Endothelial cell (in vitro differentiated cells): Measurements from ENCODE around the gene PICK1. TPM values are rescaled to one million over a fixed set of nuclear protein-coding genes. Genes with fewer than 3 reads are reported as not detected.
"Not testable (repeated sequence)": the region's sequence is repeated elsewhere in the genome, so short reads cannot be mapped to it uniquely, and the experiment has no call there.

Experiments used
- DNase-seq: peaks from one replicate; pipeline ENCODE4 v3.0.0; 2021; ENCODE audit warnings: low spot score
- H3K27ac Mint-ChIP-seq: one replicate; pipeline ENCODE4 v1.8.0; 2021; ENCODE audit warnings: mixed read lengths, inconsistent platforms; ENCODE audit not compliant: unreplicated experiment
- H3K27me3 Mint-ChIP-seq: one replicate; pipeline ENCODE4 v1.8.0; 2021; ENCODE audit warnings: mild to moderate bottlenecking, moderate library complexity, mixed read lengths, inconsistent platforms; ENCODE audit not compliant: unreplicated experiment
- H3K36me3 Mint-ChIP-seq: one replicate; pipeline ENCODE4 v1.8.0; 2021; ENCODE audit warnings: mild to moderate bottlenecking, low read depth, mixed read lengths, inconsistent platforms; ENCODE audit not compliant: unreplicated experiment
- H3K4me1 Mint-ChIP-seq: one replicate; pipeline ENCODE4 v1.8.0; 2021; ENCODE audit warnings: mild to moderate bottlenecking, mixed read lengths, inconsistent platforms; ENCODE audit not compliant: unreplicated experiment
- H3K4me3 Mint-ChIP-seq: one replicate; pipeline ENCODE4 v1.8.0; 2021; ENCODE audit warnings: mild to moderate bottlenecking, mixed read lengths, inconsistent platforms; ENCODE audit not compliant: unreplicated experiment
- H3K9me3 Mint-ChIP-seq: one replicate; pipeline ENCODE4 v1.8.0; 2021; ENCODE audit warnings: mixed read lengths, inconsistent platforms; ENCODE audit not compliant: unreplicated experiment
- total RNA-seq: library from RNA; stranded (reverse); fragmentation: NEBNext Ultra II Directional; extraction: Animal tissue kit (Norgen Biotek cat#: 25700); gene quantifications from one replicate; pipeline ENCODE4 v1.2.1, GENCODE V29; 2021; ENCODE audit not compliant: unreplicated experiment
- TF ChIP-seq, protein P1 (sequence below): fragments of 200-600 bp; sonication (generic); IDR thresholded peaks from one replicate; pipeline ENCODE4 v1.5.0; 2021; ENCODE audit warnings: antibody characterized with exemption; ENCODE audit not compliant: unreplicated experiment

The PICK1 gene
- total RNA-seq, 1 donor from 2014 or later: 24.1 TPM

GRCh38 chr22:38111925-38112355 lies 54.7 kb downstream of the PICK1 start:
- Mint-ChIP-seq H3K27ac (no peak overlapping the region), H3K36me3 (no peaks in the 10 kb centered on the region), H3K27me3 (peaks cover 12% of the 10 kb centered on the region), H3K9me3 (no peaks in the 10 kb centered on the region), H3K4me3 (no peak overlapping the region), H3K4me1 (no peaks in the 10 kb centered on the region)
- TF ChIP-seq, protein P1, sequence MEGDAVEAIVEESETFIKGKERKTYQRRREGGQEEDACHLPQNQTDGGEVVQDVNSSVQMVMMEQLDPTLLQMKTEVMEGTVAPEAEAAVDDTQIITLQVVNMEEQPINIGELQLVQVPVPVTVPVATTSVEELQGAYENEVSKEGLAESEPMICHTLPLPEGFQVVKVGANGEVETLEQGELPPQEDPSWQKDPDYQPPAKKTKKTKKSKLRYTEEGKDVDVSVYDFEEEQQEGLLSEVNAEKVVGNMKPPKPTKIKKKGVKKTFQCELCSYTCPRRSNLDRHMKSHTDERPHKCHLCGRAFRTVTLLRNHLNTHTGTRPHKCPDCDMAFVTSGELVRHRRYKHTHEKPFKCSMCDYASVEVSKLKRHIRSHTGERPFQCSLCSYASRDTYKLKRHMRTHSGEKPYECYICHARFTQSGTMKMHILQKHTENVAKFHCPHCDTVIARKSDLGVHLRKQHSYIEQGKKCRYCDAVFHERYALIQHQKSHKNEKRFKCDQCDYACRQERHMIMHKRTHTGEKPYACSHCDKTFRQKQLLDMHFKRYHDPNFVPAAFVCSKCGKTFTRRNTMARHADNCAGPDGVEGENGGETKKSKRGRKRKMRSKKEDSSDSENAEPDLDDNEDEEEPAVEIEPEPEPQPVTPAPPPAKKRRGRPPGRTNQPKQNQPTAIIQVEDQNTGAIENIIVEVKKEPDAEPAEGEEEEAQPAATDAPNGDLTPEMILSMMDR: no peak
- no peak for DNase-seq

- TF ChIP-seq, protein P1: no peak
- DNase-seq: no peak
- H3K9me3 Mint-ChIP-seq: no peaks in the 10 kb centered on the region
- peaks cover 12% of the 10 kb centered on the region for H3K27me3 Mint-ChIP-seq
- no peak overlapping the region for H3K27ac Mint-ChIP-seq
- H3K4me1 Mint-ChIP-seq: no peaks in the 10 kb centered on the region
- no peak overlapping the region for H3K4me3 Mint-ChIP-seq
- no peaks in the 10 kb centered on the region for H3K36me3 Mint-ChIP-seq
These were observed 55.2 kb downstream of the PICK1 start for GRCh38 chr22:38112381-38112780.

GRCh38 chr22:38114484-38115398 lies 57.5 kb downstream of the PICK1 start:
- peak; percentile 98 for DNase-seq
- Mint-ChIP-seq H3K36me3 (no peaks in the 10 kb centered on the region), H3K27ac (no peak overlapping the region), H3K4me3 (no peak overlapping the region), H3K4me1 (no peaks in the 10 kb centered on the region), H3K27me3 (peaks cover 7% of the 10 kb centered on the region), H3K9me3 (no peaks in the 10 kb centered on the region)
- TF ChIP-seq, protein P1: peak; percentile 83

GRCh38 chr22:38115423-38116205 lies 58.4 kb downstream of the PICK1 start:
- Mint-ChIP-seq H3K36me3 (no peaks in the 10 kb centered on the region), H3K4me3 (no peak overlapping the region), H3K27ac (no peak overlapping the region)

GRCh38 chr22:38117556-38117955 lies 60.4 kb downstream of the PICK1 start:
- H3K4me3 Mint-ChIP-seq, H3K27me3 Mint-ChIP-seq, H3K36me3 Mint-ChIP-seq, H3K27ac Mint-ChIP-seq, H3K9me3 Mint-ChIP-seq, H3K4me1 Mint-ChIP-seq, DNase-seq: not testable (repeated sequence)

More at GRCh38 chr22:38115423-38116205, 58.4 kb downstream of the PICK1 start:
- Mint-ChIP-seq H3K27me3 (peaks cover 6% of the 10 kb centered on the region), H3K9me3 (no peaks in the 10 kb centered on the region), H3K4me1 (no peaks in the 10 kb centered on the region)
- DNase-seq: no peak
- TF ChIP-seq, protein P1: no peak
